ENCODE measurements around the gene PRODH. TPM values are rescaled to one million over a fixed set of nuclear protein-coding genes. Genes with fewer than 3 reads are reported as not detected.
A peak's percentile ranks its signal among the peaks of the same experiment; 100 is the strongest.
"Not testable (repeated sequence)": the region's sequence is repeated elsewhere in the genome, so short reads cannot be mapped to it uniquely, and the experiment has no call there.

PRODH gene
- total and polyA plus RNA-seq, 7 donors, result 1.6 to 52.6 (median 11.3) TPM

GRCh38 chr22:18888115-18888514, 48.0 kb downstream of the PRODH start:
- H3K4me3 ChIP-seq, result no peak overlapping the region
- DNase-seq (no peak), ATAC-seq (no peak)
- intact Hi-C loops (cut with DNase I), result no loop called here
- H3K9me3 ChIP-seq, result no peaks in the 10 kb centered on the region
- no peak for TF ChIP-seq CTCF (IDR thresholded peaks at IDR 0.05)
- 63 to 80% methylated on average over 1 to 2 of the region's 8 CpGs; no CpG with 5 or more reads in 1 of the 3 donors for WGBS, 3 donors
- no peaks in the 10 kb centered on the region for H3K36me3 ChIP-seq (ENCODE audit: insufficient read depth in 1 of 2, low read depth in 1 of 2)
- H3K4me1 ChIP-seq, result no peaks in the 10 kb centered on the region
- H3K27ac ChIP-seq, result no peak overlapping the region
- H3K27me3 ChIP-seq (ENCODE audit: insufficient read depth in 3 of 3, low read length in 2 of 3), result no peaks in the 10 kb centered on the region

- H3K36me3 ChIP-seq (ENCODE audit: insufficient read depth in 1 of 2, low read depth in 1 of 2); H3K4me1 ChIP-seq; DNase-seq; intact Hi-C loops (cut with DNase I); H3K27ac ChIP-seq; H3K4me3 ChIP-seq; H3K27me3 ChIP-seq (ENCODE audit: insufficient read depth in 3 of 3, low read length in 2 of 3); ATAC-seq; H3K9me3 ChIP-seq: not testable (repeated sequence)
- 82 to 90% (median 85%) methylated on average over 4 of the region's 4 CpGs for WGBS, 3 donors
These were observed 51.6 kb downstream of the PRODH start for GRCh38 chr22:18884465-18884864.

GRCh38 chr22:18881260-18881659, 54.8 kb downstream of the PRODH start:
- H3K27me3 ChIP-seq (ENCODE audit: insufficient read depth in 3 of 3, low read length in 2 of 3); H3K4me3 ChIP-seq; H3K4me1 ChIP-seq; ATAC-seq; intact Hi-C loops (cut with DNase I); H3K36me3 ChIP-seq (ENCODE audit: insufficient read depth in 1 of 2, low read depth in 1 of 2); H3K27ac ChIP-seq; H3K9me3 ChIP-seq: not testable (repeated sequence)
- WGBS, 3 donors, result 28 to 38% (median 35%) methylated on average over 3 of the region's 3 CpGs
- peak; percentile 1 to 23 for DNase-seq

Other genes with a start within 250 kb of the PRODH start
- 10 to 100 TPM; 13.1 to 30.6 (median 21.7) TPM for gene DGCR6, start 30.0 kb downstream of the PRODH start, total RNA-seq
- gene DGCR6, start 30.0 kb downstream of the PRODH start, polyA plus RNA-seq, result 10 to 100 TPM in 1 of 3 donors, 1 to 10 TPM in 2; 8.0 to 27.7 (median 8.9) TPM
- 10 to 100 TPM; 13.1 to 27.6 (median 25.9) TPM for gene DGCR2, start 186.1 kb upstream of the PRODH start, total RNA-seq
- 10 to 100 TPM; 13.2 to 24.5 (median 15.0) TPM for gene DGCR2, start 186.1 kb upstream of the PRODH start, polyA plus RNA-seq
- under 1 TPM in 1 of 4 donors, not detected in 3; 0.32 TPM for gene TSSK2, start 195.0 kb upstream of the PRODH start, total RNA-seq
- gene TSSK2, start 195.0 kb upstream of the PRODH start, polyA plus RNA-seq, result under 1 TPM; 0.14 to 0.32 (median 0.23) TPM
- 10 to 100 TPM in 3 of 4 donors, 1 to 10 TPM in 1; 7.9 to 14.0 (median 10.9) TPM for gene ESS2, start 208.4 kb upstream of the PRODH start, total RNA-seq
- gene ESS2, start 208.4 kb upstream of the PRODH start, polyA plus RNA-seq, result 10 to 100 TPM in 2 of 3 donors, 1 to 10 TPM in 1; 9.3 to 13.6 (median 12.6) TPM
- not detected for gene GSC2, start 214.0 kb upstream of the PRODH start, total RNA-seq
- not detected for gene GSC2, start 214.0 kb upstream of the PRODH start, polyA plus RNA-seq
- 10 to 100 TPM in 2 of 4 donors, 1 to 10 TPM in 2; 7.3 to 23.1 (median 13.0) TPM for gene SLC25A1, start 242.4 kb upstream of the PRODH start, total RNA-seq
- gene SLC25A1, start 242.4 kb upstream of the PRODH start, polyA plus RNA-seq, result 10 to 100 TPM in 2 of 3 donors, 1 to 10 TPM in 1; 7.5 to 20.1 (median 10.8) TPM